Right lobe of liver (tissue), 4 donors: ENCODE measurements around the gene KCNJ4.
"Not testable (repeated sequence)": the region's sequence is repeated elsewhere in the genome, so short reads cannot be mapped to it uniquely, and the experiment has no call there.

Source experiments
- POLR2A ChIP-seq: fragments of 450-650 bp; IDR thresholded peaks from one replicate; pipeline ENCODE4 v1.6.1; 2017; ENCODE audit warnings: antibody characterized with exemption, mild to moderate bottlenecking
- TF ChIP-seq, protein P1 (sequence below), 4 donors: fragments of 200-600 bp in 3 of 4; fragments of 450-650 bp in 1 of 4; IDR thresholded peaks; one replicate each; pipeline versions ENCODE4 v1.5.1 to v1.8.0; 2016 to 2022; ENCODE audit warnings: antibody characterized with exemption in 4 of 4, mild to moderate bottlenecking in 2 of 4
- donor health status: DM: no; HTN: no; CAD: no.
- donor health status: DM: no; HTN: no; CAD: no.
- donor health status: DM: no; HTN: yes; CAD: no.

DNA sequence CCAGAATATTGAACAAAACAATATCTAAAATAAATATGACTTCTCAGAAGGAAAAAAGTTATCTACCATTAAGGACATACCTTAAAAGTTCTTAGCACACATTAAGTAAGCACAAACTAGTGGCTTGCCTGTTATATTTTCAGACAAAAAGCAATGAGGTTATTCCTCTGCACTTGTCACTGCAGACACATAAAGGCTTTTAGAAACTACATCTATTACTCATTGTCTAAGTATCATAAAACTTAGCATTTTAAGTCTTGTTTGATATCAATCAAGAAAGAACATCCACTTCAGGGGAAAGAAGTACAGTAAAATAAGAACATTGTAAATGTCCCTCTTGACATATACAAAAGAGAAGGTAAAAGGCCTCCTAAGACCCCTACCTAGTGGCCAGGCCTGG lies 59.1 kb downstream of the KCNJ4 start:
- TF ChIP-seq, protein P1, sequence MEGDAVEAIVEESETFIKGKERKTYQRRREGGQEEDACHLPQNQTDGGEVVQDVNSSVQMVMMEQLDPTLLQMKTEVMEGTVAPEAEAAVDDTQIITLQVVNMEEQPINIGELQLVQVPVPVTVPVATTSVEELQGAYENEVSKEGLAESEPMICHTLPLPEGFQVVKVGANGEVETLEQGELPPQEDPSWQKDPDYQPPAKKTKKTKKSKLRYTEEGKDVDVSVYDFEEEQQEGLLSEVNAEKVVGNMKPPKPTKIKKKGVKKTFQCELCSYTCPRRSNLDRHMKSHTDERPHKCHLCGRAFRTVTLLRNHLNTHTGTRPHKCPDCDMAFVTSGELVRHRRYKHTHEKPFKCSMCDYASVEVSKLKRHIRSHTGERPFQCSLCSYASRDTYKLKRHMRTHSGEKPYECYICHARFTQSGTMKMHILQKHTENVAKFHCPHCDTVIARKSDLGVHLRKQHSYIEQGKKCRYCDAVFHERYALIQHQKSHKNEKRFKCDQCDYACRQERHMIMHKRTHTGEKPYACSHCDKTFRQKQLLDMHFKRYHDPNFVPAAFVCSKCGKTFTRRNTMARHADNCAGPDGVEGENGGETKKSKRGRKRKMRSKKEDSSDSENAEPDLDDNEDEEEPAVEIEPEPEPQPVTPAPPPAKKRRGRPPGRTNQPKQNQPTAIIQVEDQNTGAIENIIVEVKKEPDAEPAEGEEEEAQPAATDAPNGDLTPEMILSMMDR (IDR thresholded peaks at IDR 0.05), result not testable (repeated sequence)
- not testable (repeated sequence) for TF ChIP-seq POLR2A
